ENCODE measurements around the gene HNF4A.

HNF4A gene

GRCh38 chr20:44426879-44427790 is 71.6 kb downstream of the HNF4A start:
- DNase-seq, result no peak

GRCh38 chr20:44427804-44428173 is 72.3 kb downstream of the HNF4A start:
- DNase-seq, result no peak

- no peak for DNase-seq
Measured at GRCh38 chr20:44428174-44429016, 72.9 kb downstream of the HNF4A start.

GRCh38 chr20:44429017-44429339 is 73.5 kb downstream of the HNF4A start:
- no peak for DNase-seq

GRCh38 chr20:44429419-44430269 is 74.1 kb downstream of the HNF4A start:
- DNase-seq, result no peak

- no peak for DNase-seq
Measured at GRCh38 chr20:44430270-44431065, 75.0 kb downstream of the HNF4A start.

GRCh38 chr20:44431118-44431501 is 75.6 kb downstream of the HNF4A start:
- DNase-seq, result no peak

GRCh38 chr20:44431502-44432234 is 76.2 kb downstream of the HNF4A start:
- DNase-seq, result no peak

GRCh38 chr20:44432618-44433577 is 77.4 kb downstream of the HNF4A start:
- DNase-seq, result no peak

- DNase-seq, result no peak
Measured at GRCh38 chr20:44433751-44434538, 78.4 kb downstream of the HNF4A start.

GRCh38 chr20:44435630-44436335 is 80.3 kb downstream of the HNF4A start:
- DNase-seq, result no peak

GRCh38 chr20:44436393-44436792 is 80.9 kb downstream of the HNF4A start:
- no peak for DNase-seq

- DNase-seq, result no peak
Measured at GRCh38 chr20:44437497-44437896, 82.0 kb downstream of the HNF4A start.

GRCh38 chr20:44438782-44439181 is 83.3 kb downstream of the HNF4A start:
- DNase-seq, result no peak

GRCh38 chr20:44439318-44439717 is 83.8 kb downstream of the HNF4A start:
- DNase-seq, result no peak

- no peak for DNase-seq
Measured at GRCh38 chr20:44442298-44443070, 87.0 kb downstream of the HNF4A start.

- no peak for DNase-seq
Measured at GRCh38 chr20:44445742-44446710, 90.5 kb downstream of the HNF4A start.
